Airway epithelial cell (primary cell): ENCODE data around the gene DHRS13. TPM values are rescaled to one million over a fixed set of nuclear protein-coding genes. Genes with fewer than 3 reads are reported as not detected.

Experiments used
- total RNA-seq: library from RNA; depleted of rRNA; stranded (reverse); fragments of >200 nt; gene quantifications from 2 replicates; pipeline ENCODE4 v1.2.3, GENCODE V29; 2015

The DHRS13 gene
- 11.6 and 12.9 TPM in 2 replicates for total RNA-seq

DNA sequence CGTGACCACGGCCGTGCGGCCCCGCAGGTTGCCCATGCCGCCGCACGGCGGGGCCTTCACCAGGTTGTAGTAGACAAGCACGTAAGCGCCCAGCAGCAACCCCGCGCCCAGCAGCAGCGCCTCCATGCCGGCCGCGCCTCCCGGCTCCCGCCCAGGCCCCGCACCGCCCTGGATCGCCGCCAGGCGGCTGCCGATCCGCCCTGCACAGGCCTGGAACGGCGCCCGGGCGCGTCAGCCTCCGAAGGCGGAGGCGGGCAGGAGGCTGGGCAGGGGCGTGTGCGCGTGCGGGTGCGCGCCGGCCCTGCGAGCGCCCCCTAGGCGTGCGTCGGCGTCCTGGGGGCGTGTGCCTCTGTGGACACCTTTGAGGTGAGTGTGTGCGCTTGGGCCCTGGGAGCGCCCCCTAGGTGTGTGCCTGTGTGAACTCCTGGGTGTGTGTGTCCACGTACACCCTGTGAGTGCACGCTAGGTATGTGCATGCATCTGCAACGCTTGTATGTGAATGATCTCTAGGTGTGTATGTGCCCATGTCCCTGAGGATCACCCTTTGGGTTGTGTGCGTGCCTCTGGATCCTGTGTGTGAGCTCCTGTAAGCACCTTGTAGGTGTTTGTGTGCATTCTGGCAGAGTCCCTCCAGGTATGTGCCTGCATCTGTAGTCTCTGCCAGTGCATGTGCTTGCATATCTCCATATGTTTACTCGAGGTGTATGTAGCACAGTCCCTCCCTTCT, at the start of gene DHRS13:
TSS of gene DHRS13 (minus strand) at position 261 of the 727 bp plus-strand sequence. CDS start at position 126, 135 bp downstream.

GRCh38 chr17:28951428-28951990, 48.6 kb upstream of the DHRS13 start, which contains the start of gene PHF12:
Gene PHF12, minus strand, starts transcription at chr17:28951518. Its CDS starts 558 bp downstream, at chr17:28950960.

DNA sequence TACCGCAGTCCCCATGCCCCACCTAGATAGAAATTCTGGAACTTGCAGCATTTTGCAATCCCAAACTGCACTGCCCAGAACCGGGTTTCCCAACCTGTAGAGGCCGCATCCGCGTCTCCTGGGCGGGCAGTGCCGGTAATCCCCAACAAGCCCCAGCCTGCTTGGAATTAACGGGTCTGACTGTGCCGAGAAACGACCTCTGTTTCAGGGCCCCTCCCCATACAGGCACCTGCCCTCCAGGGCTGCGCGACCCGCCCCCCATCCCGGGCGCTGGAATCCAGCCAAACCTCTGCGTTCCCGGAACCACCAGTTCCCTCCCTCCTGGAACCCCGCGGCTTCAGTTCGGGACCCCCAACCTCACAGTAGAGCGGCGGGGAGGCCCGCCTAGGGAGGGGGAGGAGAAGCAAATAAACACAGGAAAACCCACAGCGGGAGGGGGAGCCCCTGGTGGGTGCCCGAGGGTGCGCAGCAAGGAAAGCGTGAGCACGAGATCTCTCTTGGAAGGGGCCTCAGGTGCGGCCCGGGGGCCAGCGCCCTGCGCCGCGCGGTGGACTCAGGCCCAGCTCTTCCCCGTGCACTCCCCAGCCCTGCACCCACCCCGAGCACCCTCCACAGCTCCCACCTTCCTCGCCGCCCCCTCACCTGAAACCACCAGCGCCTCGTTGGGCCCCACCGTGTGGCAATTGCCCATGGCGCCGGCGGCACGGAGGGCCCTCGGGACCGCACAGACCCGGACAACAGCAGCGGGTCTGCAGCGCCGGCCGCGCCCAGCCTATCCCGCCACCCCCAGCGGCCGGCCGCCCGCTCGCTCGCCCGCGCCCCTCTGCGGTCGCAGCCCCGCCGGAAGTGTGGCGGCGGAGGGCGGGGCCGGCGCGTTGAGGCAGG, 5.8 kb downstream of the DHRS13 start, which contains the start of gene FLOT2:
TSS of gene FLOT2 (minus strand) at position 850 of the 885 bp plus-strand sequence. CDS start at position 691, 159 bp downstream.

GRCh38 chr17:28854457-28855335, 48.2 kb downstream of the DHRS13 start, which contains the start of gene ERAL1:
Gene ERAL1, plus strand, starts transcription at chr17:28855016. Its CDS starts 19 bp downstream, at chr17:28855035.

Other genes with a start within 250 kb of the DHRS13 start
- 35.0 and 44.7 TPM in 2 replicates for gene SDF2, start 241.2 kb downstream of the DHRS13 start, total RNA-seq
- 18.6 and 27.9 TPM in 2 replicates for gene SUPT6H, start 240.9 kb downstream of the DHRS13 start, total RNA-seq
- gene PROCA1, start 191.2 kb downstream of the DHRS13 start, total RNA-seq = 0.21 and 2.6 TPM in 2 replicates
- gene RAB34, start 185.2 kb downstream of the DHRS13 start, total RNA-seq = 214 and 300 TPM in 2 replicates
- 645 and 883 TPM in 2 replicates for gene RPL23A, start 183.1 kb downstream of the DHRS13 start, total RNA-seq
- gene TLCD1, start 176.8 kb downstream of the DHRS13 start, total RNA-seq = 20.2 and 23.5 TPM in 2 replicates
- gene NEK8, start 174.3 kb downstream of the DHRS13 start, total RNA-seq = 1.8 and 2.4 TPM in 2 replicates
- gene TRAF4, start 159.1 kb downstream of the DHRS13 start, total RNA-seq = 78.0 and 82.7 TPM in 2 replicates
- 12.4 and 17.6 TPM in 2 replicates for gene FAM222B, start 60.3 kb downstream of the DHRS13 start, total RNA-seq
- 59.0 and 60.8 TPM in 2 replicates for gene ERAL1, start 48.1 kb downstream of the DHRS13 start, total RNA-seq
- 58.8 and 70.7 TPM in 2 replicates for gene FLOT2, start 5.3 kb downstream of the DHRS13 start, total RNA-seq
- gene PHF12, start 48.4 kb upstream of the DHRS13 start, total RNA-seq = 15.3 and 19.5 TPM in 2 replicates
- gene SEZ6, start 103.0 kb upstream of the DHRS13 start, total RNA-seq = not detected in 2 replicates
- 1.1 TPM in 1 of 2 replicates, not detected in the other for gene PIPOX, start 140.1 kb upstream of the DHRS13 start, total RNA-seq